Keratinocyte (primary cell): ENCODE measurements around the gene SLC51B. TPM values are rescaled to one million over a fixed set of nuclear protein-coding genes. Genes with fewer than 3 reads are reported as not detected.

Experiments
- DNase-seq: peaks from one replicate; pipeline ENCODE4 v3.0.0-alpha.2; 2011; ENCODE audit warnings: low read depth, missing footprints, low spot score
- FAIRE-seq: peaks from 2 replicates; lab custom pipeline; 2011; peaks lifted over from hg19 to GRCh38; lab: Jason Lieb, UNC
- H2AFZ ChIP-seq: 2 replicates; pipeline ENCODE4 v1.6.0; 2012; ENCODE audit warnings: low read length, control low read depth, inconsistent platforms; ENCODE audit not compliant: control insufficient read depth
- H3K27ac ChIP-seq: 2 replicates; pipeline ENCODE4 v1.5.1; 2011; ENCODE audit warnings: low read length; ENCODE audit not compliant: control insufficient read depth, insufficient read depth
- H3K27me3 ChIP-seq: 3 replicates; pipeline ENCODE4 v1.6.0; 2011; ENCODE audit warnings: low read length; ENCODE audit not compliant: control insufficient read depth, insufficient read depth; ENCODE audit errors: extremely low read depth
- H3K36me3 ChIP-seq, 2 experiments: 2 replicates in 1 of 2; 3 replicates in 1 of 2; pipeline ENCODE4 v1.5.1; 2011; ENCODE audit warnings: low read length in 2 of 2, mild to moderate bottlenecking in 1 of 2; ENCODE audit not compliant: control insufficient read depth in 2 of 2, insufficient read depth in 2 of 2; ENCODE audit errors: extremely low read depth in 1 of 2
- H3K4me1 ChIP-seq: 3 replicates; pipeline ENCODE4 v1.5.1; 2011; ENCODE audit warnings: low read length; ENCODE audit not compliant: control insufficient read depth, insufficient read depth; ENCODE audit errors: extremely low read depth
- H3K4me2 ChIP-seq: 3 replicates; pipeline ENCODE4 v1.6.0; 2011; ENCODE audit warnings: low read depth, low read length; ENCODE audit not compliant: control insufficient read depth, insufficient read depth; ENCODE audit errors: extremely low read depth
- H3K4me3 ChIP-seq, 3 experiments: fragments of 200-600 bp in 1 of 3; sonication (generic) in 1 of 3; 2 replicates in 2 of 3; 3 replicates in 1 of 3; pipeline ENCODE4 v1.5.1; 2011 to 2016; ENCODE audit warnings: low read length in 3 of 3, mild to moderate bottlenecking in 3 of 3, control low read depth in 2 of 3, inconsistent platforms in 1 of 3, low read depth in 1 of 3, mixed read lengths in 1 of 3, mixed run types in 1 of 3, moderate library complexity in 1 of 3; ENCODE audit not compliant: control insufficient read depth in 2 of 3, insufficient read depth in 2 of 3; ENCODE audit errors: extremely low read depth in 1 of 3
- H3K79me2 ChIP-seq: 2 replicates; pipeline ENCODE4 v1.6.0; 2012; ENCODE audit warnings: low read length; ENCODE audit not compliant: control insufficient read depth, insufficient read depth
- H3K9ac ChIP-seq: 3 replicates; pipeline ENCODE4 v1.6.0; 2011; ENCODE audit warnings: low read length; ENCODE audit not compliant: control insufficient read depth, insufficient read depth; ENCODE audit errors: extremely low read depth
- H3K9me1 ChIP-seq: 3 replicates; pipeline ENCODE4 v1.6.0; 2011; ENCODE audit warnings: low read length; ENCODE audit not compliant: control insufficient read depth, insufficient read depth; ENCODE audit errors: extremely low read depth
- H3K9me3 ChIP-seq: 2 replicates; pipeline ENCODE4 v1.5.1; 2012; ENCODE audit warnings: low read depth, low read length; ENCODE audit not compliant: control insufficient read depth
- H4K20me1 ChIP-seq: 3 replicates; pipeline ENCODE4 v1.6.0; 2011; ENCODE audit warnings: low read length; ENCODE audit not compliant: control insufficient read depth, insufficient read depth; ENCODE audit errors: extremely low read depth
- EZH2 ChIP-seq: IDR thresholded peaks from one replicate; pipeline ENCODE4 v1.6.1; 2012; ENCODE audit warnings: inconsistent platforms, mild to moderate bottlenecking, low read length, moderate library complexity
- dilution Hi-C: fragments of 300-500 bp; cut with MboI; formaldehyde crosslinking; loops from one replicate; pipeline ENCODE4 v1.7.0; 2020; ENCODE audit warnings: low sequenced_read_pairs; ENCODE audit not compliant: extremely low pct_ligation_motif_present
- polyA minus RNA-seq, 3 experiments: library from RNA; depleted of rRNA, polyadenylated mRNA; stranded (reverse); fragments of >200 nt; gene quantifications; 1 replicate in 1 of 3; 2 replicates in 1 of 3; 3 replicates in 1 of 3; pipeline ENCODE4 v1.2.3, GENCODE V29; 2011
- polyA plus RNA-seq, 5 experiments: library from polyadenylated mRNA; depleted of rRNA in 3 of 5; stranded (reverse) in 3 of 5; stranded (forward) in 1 of 5; unstranded in 1 of 5; fragments of >200 nt; gene quantifications; 1 replicate in 1 of 5; 2 replicates in 3 of 5; 3 replicates in 1 of 5; pipeline versions ENCODE4 v1.2.1 to v1.2.3, GENCODE V29; 2011 to 2012; ENCODE audit warnings: missing spikeins in 2 of 5, low read depth in 1 of 5, low replicate concordance in 1 of 5
- TF ChIP-seq, protein P1 (sequence below), 3 experiments: IDR thresholded peaks in 1 of 3; conservative IDR thresholded peaks in 1 of 3; optimal IDR thresholded peaks in 1 of 3; 2 replicates in 2 of 3; 3 replicates in 1 of 3; pipeline versions ENCODE3 to v1.5.1; 2011; ENCODE audit warnings: low read length in 3 of 3, mild to moderate bottlenecking in 3 of 3, moderate library complexity in 2 of 3, control low read depth in 1 of 3, inconsistent platforms in 1 of 3; ENCODE audit not compliant: insufficient read depth in 2 of 3; ENCODE audit errors: extremely low read depth in 1 of 3

Gene SLC51B
- not detected in 3 replicates for polyA plus RNA-seq
- not detected for polyA plus RNA-seq (2011; ENCODE audit: low read depth)
- not detected in 2 replicates for polyA plus RNA-seq (2011; cell fraction: cytosol; rRNA removed)
- not detected in 2 replicates for polyA plus RNA-seq (2011; cell fraction: nucleus; rRNA removed)
- polyA plus RNA-seq (2012; ENCODE audit: low replicate concordance): not detected in 2 replicates
- not detected in 3 replicates for polyA minus RNA-seq
- polyA minus RNA-seq (2011; cell fraction: cytosol; rRNA and poly(A)+ RNA removed): not detected
- polyA minus RNA-seq (2011; cell fraction: nucleus; rRNA and poly(A)+ RNA removed): not detected in 2 replicates

DNA sequence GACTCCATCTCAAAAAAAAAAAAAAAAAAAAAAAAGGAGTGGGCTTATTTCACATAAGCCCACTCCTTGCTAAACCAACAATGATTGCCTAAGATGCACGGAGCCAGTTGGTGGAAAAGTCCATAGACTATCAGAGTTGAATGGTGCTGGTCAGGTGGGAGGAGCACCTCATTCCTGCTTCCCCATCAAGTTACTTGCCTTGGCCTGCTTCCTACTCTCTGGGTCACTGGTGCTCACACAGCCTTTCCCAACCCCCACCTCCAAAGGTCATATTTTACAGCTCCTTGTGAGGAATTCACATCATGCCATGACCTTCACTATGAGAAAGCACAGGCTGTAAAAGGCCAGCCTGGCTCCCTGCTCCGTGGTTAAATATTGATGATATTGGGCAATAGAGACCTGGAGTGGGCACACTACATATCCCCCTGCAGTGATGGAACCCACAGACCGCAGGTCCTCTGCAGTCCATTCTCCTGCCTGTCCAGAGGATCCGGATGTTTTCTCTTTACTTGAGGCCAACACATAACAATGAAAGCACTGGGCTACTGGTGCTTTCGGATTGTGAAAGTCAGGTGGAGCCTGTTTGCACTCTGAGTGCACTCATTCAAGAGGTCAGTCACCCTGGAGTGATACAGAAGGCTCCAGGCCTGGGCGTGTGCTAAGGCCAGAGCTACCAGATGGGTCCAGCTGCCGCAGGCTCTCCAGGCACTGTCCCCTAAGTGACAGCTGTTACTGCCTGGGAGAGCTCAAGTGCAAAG lies at the start of gene SLC51B:
TSS of gene SLC51B (plus strand) at position 664 of the 758 bp plus-strand sequence. CDS start 4,618 bp downstream, outside the sequence.
- Histone ChIP-seq H3K9me1 (no peaks in the 10 kb centered on the region), H3K4me3 (no peak within 1 kb of the TSS), H4K20me1 (no peaks in the 10 kb centered on the region), H3K9me3 (no peaks in the 10 kb centered on the region), H3K9ac (no peak within 1 kb of the TSS), H3K79me2 (no peaks in the 10 kb centered on the region), H3K36me3 (no peaks in the 10 kb centered on the region), H3K27me3 (no peaks in the 10 kb centered on the region), H3K4me2 (peak within 1 kb of the TSS; percentile 17), H3K27ac (no peak within 1 kb of the TSS), H3K4me1 (peaks cover 13% of the 10 kb centered on the region), H2AFZ (no peak within 1 kb of the TSS)
- FAIRE-seq (no peak), DNase-seq (no peak)
- TF ChIP-seq EZH2: no peak
- TF ChIP-seq, protein P1, sequence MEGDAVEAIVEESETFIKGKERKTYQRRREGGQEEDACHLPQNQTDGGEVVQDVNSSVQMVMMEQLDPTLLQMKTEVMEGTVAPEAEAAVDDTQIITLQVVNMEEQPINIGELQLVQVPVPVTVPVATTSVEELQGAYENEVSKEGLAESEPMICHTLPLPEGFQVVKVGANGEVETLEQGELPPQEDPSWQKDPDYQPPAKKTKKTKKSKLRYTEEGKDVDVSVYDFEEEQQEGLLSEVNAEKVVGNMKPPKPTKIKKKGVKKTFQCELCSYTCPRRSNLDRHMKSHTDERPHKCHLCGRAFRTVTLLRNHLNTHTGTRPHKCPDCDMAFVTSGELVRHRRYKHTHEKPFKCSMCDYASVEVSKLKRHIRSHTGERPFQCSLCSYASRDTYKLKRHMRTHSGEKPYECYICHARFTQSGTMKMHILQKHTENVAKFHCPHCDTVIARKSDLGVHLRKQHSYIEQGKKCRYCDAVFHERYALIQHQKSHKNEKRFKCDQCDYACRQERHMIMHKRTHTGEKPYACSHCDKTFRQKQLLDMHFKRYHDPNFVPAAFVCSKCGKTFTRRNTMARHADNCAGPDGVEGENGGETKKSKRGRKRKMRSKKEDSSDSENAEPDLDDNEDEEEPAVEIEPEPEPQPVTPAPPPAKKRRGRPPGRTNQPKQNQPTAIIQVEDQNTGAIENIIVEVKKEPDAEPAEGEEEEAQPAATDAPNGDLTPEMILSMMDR (optimal IDR thresholded peaks at IDR 0.05 in 1 of 3, IDR thresholded peaks at IDR 0.05 in 1 of 3, conservative IDR thresholded peaks at IDR 0.05 in 1 of 3; ENCODE audit: extremely low read depth in 1 of 3, insufficient read depth in 2 of 3, low read length in 3 of 3): no peak
- dilution Hi-C loops: no loop called here

DNA sequence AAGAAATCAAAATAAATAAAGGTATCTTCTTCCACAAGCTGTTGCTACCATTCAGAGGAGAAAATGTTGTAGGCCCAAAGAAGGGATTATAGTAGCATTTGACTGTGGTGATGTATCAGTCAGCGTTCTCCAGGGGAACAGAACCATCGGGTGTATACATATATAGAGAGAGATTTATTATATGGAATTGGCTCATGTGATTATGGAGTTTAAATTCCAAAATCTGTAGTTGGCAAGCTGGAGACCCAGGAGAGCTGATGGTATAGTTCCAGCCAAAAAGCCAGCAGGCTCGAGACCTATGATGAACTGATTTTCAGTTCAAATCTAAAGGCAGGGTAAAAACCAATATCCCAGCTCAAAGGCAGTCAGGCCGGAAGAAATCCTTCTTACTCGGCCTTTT lies 48.1 kb upstream of the SLC51B start:
- Histone ChIP-seq H2AFZ (no peak overlapping the region), H3K9ac (no peak overlapping the region), H3K9me3 (no peaks in the 10 kb centered on the region), H3K4me3 (no peak overlapping the region), H3K27me3 (no peaks in the 10 kb centered on the region), H3K36me3 (no peaks in the 10 kb centered on the region), H4K20me1 (no peaks in the 10 kb centered on the region), H3K4me2 (no peak overlapping the region), H3K9me1 (no peaks in the 10 kb centered on the region), H3K79me2 (no peaks in the 10 kb centered on the region), H3K27ac (no peak overlapping the region), H3K4me1 (no peaks in the 10 kb centered on the region)
- TF ChIP-seq, protein P1 (optimal IDR thresholded peaks at IDR 0.05 in 1 of 3, IDR thresholded peaks at IDR 0.05 in 1 of 3, conservative IDR thresholded peaks at IDR 0.05 in 1 of 3; ENCODE audit: extremely low read depth in 1 of 3, insufficient read depth in 2 of 3, low read length in 3 of 3): no peak
- TF ChIP-seq EZH2: no peak
- dilution Hi-C loops: no loop called here
- no peak for FAIRE-seq
- no peak for DNase-seq
